ENCODE measurements around the gene CACNB4. TPM values are rescaled to one million over a fixed set of nuclear protein-coding genes. Genes with fewer than 3 reads are reported as not detected.

CACNB4 gene
- total RNA-seq, 1 experiment from 2014 or later, result 1.7 TPM

GRCh38 chr2:151989378-151989777, 109.5 kb downstream of the CACNB4 start:
- ATAC-seq, result no peak
- intact Hi-C loops (cut with micrococcal nuclease; ENCODE audit: unreplicated experiment) (no loop called here), in situ Hi-C loops (cut with HindIII; ENCODE audit: low pct_unique_long_range_greater_than_20kb, low sequenced_read_pairs) (no loop called here)
- Histone ChIP-seq H3K27me3 (ENCODE audit: control insufficient read depth, insufficient read depth, low read length) (peaks cover 19% of the 10 kb centered on the region), H3K4me3 (ENCODE audit: low read depth in 2 of 2, low read length in 2 of 2) (no peak overlapping the region), H3K27ac (ENCODE audit: low read length) (no peak overlapping the region), H3K4me1 (ENCODE audit: control insufficient read depth, insufficient read depth, low read length) (no peaks in the 10 kb centered on the region), H3K9me3 (ENCODE audit: control insufficient read depth, insufficient read depth, low read depth, low read length) (no peaks in the 10 kb centered on the region), H3K36me3 (ENCODE audit: control insufficient read depth, insufficient read depth, low read length) (no peaks in the 10 kb centered on the region)
- no TSS peak for BruUV-seq (replicated peaks)
- ChIA-PET POLR2A (no interaction called here), CTCF (no interaction called here)
- DNase-seq (ENCODE audit: low read depth, low spot score), result no peak
- no peak for TF ChIP-seq TCF7L2 (IDR thresholded peaks at IDR 0.05; ENCODE audit: low read depth, low read length)
- TF ChIP-seq, protein P1, sequence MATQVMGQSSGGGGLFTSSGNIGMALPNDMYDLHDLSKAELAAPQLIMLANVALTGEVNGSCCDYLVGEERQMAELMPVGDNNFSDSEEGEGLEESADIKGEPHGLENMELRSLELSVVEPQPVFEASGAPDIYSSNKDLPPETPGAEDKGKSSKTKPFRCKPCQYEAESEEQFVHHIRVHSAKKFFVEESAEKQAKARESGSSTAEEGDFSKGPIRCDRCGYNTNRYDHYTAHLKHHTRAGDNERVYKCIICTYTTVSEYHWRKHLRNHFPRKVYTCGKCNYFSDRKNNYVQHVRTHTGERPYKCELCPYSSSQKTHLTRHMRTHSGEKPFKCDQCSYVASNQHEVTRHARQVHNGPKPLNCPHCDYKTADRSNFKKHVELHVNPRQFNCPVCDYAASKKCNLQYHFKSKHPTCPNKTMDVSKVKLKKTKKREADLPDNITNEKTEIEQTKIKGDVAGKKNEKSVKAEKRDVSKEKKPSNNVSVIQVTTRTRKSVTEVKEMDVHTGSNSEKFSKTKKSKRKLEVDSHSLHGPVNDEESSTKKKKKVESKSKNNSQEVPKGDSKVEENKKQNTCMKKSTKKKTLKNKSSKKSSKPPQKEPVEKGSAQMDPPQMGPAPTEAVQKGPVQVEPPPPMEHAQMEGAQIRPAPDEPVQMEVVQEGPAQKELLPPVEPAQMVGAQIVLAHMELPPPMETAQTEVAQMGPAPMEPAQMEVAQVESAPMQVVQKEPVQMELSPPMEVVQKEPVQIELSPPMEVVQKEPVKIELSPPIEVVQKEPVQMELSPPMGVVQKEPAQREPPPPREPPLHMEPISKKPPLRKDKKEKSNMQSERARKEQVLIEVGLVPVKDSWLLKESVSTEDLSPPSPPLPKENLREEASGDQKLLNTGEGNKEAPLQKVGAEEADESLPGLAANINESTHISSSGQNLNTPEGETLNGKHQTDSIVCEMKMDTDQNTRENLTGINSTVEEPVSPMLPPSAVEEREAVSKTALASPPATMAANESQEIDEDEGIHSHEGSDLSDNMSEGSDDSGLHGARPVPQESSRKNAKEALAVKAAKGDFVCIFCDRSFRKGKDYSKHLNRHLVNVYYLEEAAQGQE (IDR thresholded peaks at IDR 0.05; ENCODE audit: insufficient read depth in 1 of 2, low read depth in 2 of 2, low read length in 1 of 2), result no peak

DNA sequence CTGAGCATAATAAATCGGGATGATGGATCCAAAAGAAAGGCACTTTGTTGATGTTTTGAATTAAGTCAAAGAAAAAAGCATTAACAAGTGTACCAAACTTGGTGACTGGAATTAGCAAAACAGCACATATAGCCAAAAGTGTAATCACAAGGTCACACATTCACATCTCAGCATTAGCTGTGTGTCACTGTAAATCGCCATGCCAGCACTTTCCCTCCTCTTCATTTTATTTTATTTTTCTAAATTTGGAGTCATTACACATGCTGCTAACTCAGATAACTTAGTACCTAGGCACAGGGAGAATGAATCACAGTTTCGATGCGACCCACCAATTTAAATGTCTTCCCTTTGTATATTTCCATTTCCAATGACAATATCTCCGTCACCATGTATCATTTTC, 111.4 kb downstream of the CACNB4 start:
- Histone ChIP-seq H3K27me3 (ENCODE audit: control insufficient read depth, insufficient read depth, low read length) (peaks cover 17% of the 10 kb centered on the region), H3K27ac (ENCODE audit: low read length) (no peak overlapping the region), H3K4me1 (ENCODE audit: control insufficient read depth, insufficient read depth, low read length) (no peaks in the 10 kb centered on the region), H3K4me3 (ENCODE audit: low read depth in 2 of 2, low read length in 2 of 2) (no peak overlapping the region), H3K9me3 (ENCODE audit: control insufficient read depth, insufficient read depth, low read depth, low read length) (no peaks in the 10 kb centered on the region), H3K36me3 (ENCODE audit: control insufficient read depth, insufficient read depth, low read length) (no peaks in the 10 kb centered on the region; the same call in 1 of the 2 replicates)
- TF ChIP-seq TCF7L2 (IDR thresholded peaks at IDR 0.05; ENCODE audit: low read depth, low read length), result no peak
- no peak for TF ChIP-seq POLR2AphosphoS5 (IDR thresholded peaks at IDR 0.05; ENCODE audit: low read depth, low read length)
- TF ChIP-seq, protein P1 (IDR thresholded peaks at IDR 0.05; ENCODE audit: insufficient read depth in 1 of 2, low read depth in 2 of 2, low read length in 1 of 2), result no peak
- no peak for TF ChIP-seq CTCF (IDR thresholded peaks at IDR 0.05)
- TF ChIP-seq SIN3A (IDR thresholded peaks at IDR 0.05; ENCODE audit: borderline replicate concordance, insufficient read depth, low read depth, low read length), result no peak
- ATAC-seq (no peak), DNase-seq (ENCODE audit: low read depth, low spot score) (no peak)
- CTCF ChIA-PET, result interaction anchor here (1.1 kb wide), 1 partner anchor 318 kb away, joined by 3 read pairs; no protein-coding TSS in a partner anchor
- POLR2A ChIA-PET, result no interaction called here
- no TSS peak for BruUV-seq (replicated peaks)
- in situ Hi-C loops (cut with HindIII; ENCODE audit: low pct_unique_long_range_greater_than_20kb, low sequenced_read_pairs), result no loop called here
- intact Hi-C loops (cut with micrococcal nuclease; ENCODE audit: unreplicated experiment), result no loop called here

All from Panc1 (cell line).